Esophagus squamous epithelium (tissue), 5 donors: ENCODE results near the gene INPP4B. TPM values are rescaled to one million over a fixed set of nuclear protein-coding genes. Genes with fewer than 3 reads are reported as not detected.
"Not testable (repeated sequence)": the region's sequence is repeated elsewhere in the genome, so short reads cannot be mapped to it uniquely, and the experiment has no call there.

Source experiments
- DNase-seq: peaks from one replicate; lab custom pipeline; 2025; lab: John Stamatoyannopoulos, UW
- H3K27ac ChIP-seq, 4 donors: fragments of 200-600 bp; sonication (generic); one replicate each; pipeline ENCODE4 v1.5.1; 2016 to 2019; ENCODE audit warnings: mild to moderate bottlenecking in 1 of 4
- H3K27me3 ChIP-seq, 4 donors: fragments of 200-600 bp; sonication (generic); 1 replicate in 3 of 4; 2 replicates in 1 of 4; pipeline versions ENCODE4 v1.5.1 to v1.6.0; 2017 to 2021; ENCODE audit warnings: antibody characterized with exemption in 1 of 4
- H3K36me3 ChIP-seq, 3 donors: fragments of 200-600 bp; sonication (generic); one replicate each; pipeline ENCODE4 v1.5.1; 2016 to 2019
- H3K4me1 ChIP-seq, 3 donors: fragments of 200-600 bp; sonication (generic); one replicate each; pipeline ENCODE4 v1.5.1; 2017 to 2019
- H3K4me3 ChIP-seq, 4 donors: fragments of 200-600 bp; sonication (generic); 1 replicate in 3 of 4; 2 replicates in 1 of 4; pipeline ENCODE4 v1.5.1; 2016 to 2019; ENCODE audit warnings: mild to moderate bottlenecking in 2 of 4, moderate library complexity in 1 of 4
- H3K9me3 ChIP-seq, 3 donors: fragments of 200-600 bp; sonication (generic); one replicate each; pipeline ENCODE4 v1.5.1; 2016 to 2019
- CTCF ChIP-seq, 6 experiments: fragments of 450-650 bp in 4 of 6; fragments of 200-600 bp in 2 of 6; sonication (generic) in 2 of 6; IDR thresholded peaks; one replicate each; pipeline ENCODE4 v1.5.1; 2016 to 2019; ENCODE audit warnings: antibody characterized with exemption in 6 of 6, mild to moderate bottlenecking in 4 of 6, moderate library complexity in 4 of 6
- POLR2A ChIP-seq, 4 donors: fragments of 450-650 bp; IDR thresholded peaks; one replicate each; pipeline ENCODE4 v1.6.1; 2017; ENCODE audit warnings: antibody characterized with exemption in 4 of 4, mild to moderate bottlenecking in 4 of 4, moderate library complexity in 3 of 4
- WGBS, 2 donors: methylation state at CpG; one replicate each; pipeline ENCODE4 v1.1.5; 2018; 5-methylcytosine and 5-hydroxymethylcytosine counted together
- intact Hi-C: fragments of 100-400 bp; cut with DNase I; formaldehyde crosslinking; loops from one replicate; pipeline ENCODE4 v1.15.0; 2022
- total RNA-seq, 4 donors: library from RNA; depleted of rRNA; stranded (reverse); fragments of >200 nt; gene quantifications; one replicate each; pipeline ENCODE4 v1.1.0, GENCODE V29; 2016
- donor health status: DM: yes; HTN: yes; CAD: no.

The INPP4B gene
- total RNA-seq, 4 donors from 2014 or later = 14.3 to 49.7 (median 21.3) TPM

GRCh38 chr4:142402156-142402555 lies 443.9 kb downstream of the INPP4B start:
- WGBS, 2 donors = 70 to 73% methylated on average over 2 of the region's 2 CpGs
- Histone ChIP-seq H3K27me3 (no peaks in the 10 kb centered on the region), H3K36me3 (no peaks in the 10 kb centered on the region), H3K9me3 (no peaks in the 10 kb centered on the region), H3K4me1 (peaks cover 12 to 38% (median 12%) of the 10 kb centered on the region in 3 donors), H3K4me3 (no peak overlapping the region), H3K27ac (peak overlapping the region in 1 of 4 donors; percentile 55)
- no peak for DNase-seq
- intact Hi-C loops = no loop called here
- TF ChIP-seq POLR2A (IDR thresholded peaks at IDR 0.05) = no peak

GRCh38 chr4:142397364-142397991 lies 448.6 kb downstream of the INPP4B start:
- H3K9me3 ChIP-seq, H3K4me3 ChIP-seq, H3K36me3 ChIP-seq, H3K27ac ChIP-seq, H3K4me1 ChIP-seq, H3K27me3 ChIP-seq, DNase-seq, intact Hi-C loops: not testable (repeated sequence)
- WGBS, 2 donors = 86 to 92% methylated on average over 13 to 16 of the region's 16 CpGs

- DNase-seq = no peak
- no peak for TF ChIP-seq CTCF (IDR thresholded peaks at IDR 0.05)
- TF ChIP-seq POLR2A (IDR thresholded peaks at IDR 0.05) = no peak
- H3K36me3 ChIP-seq = no peaks in the 10 kb centered on the region
- intact Hi-C loops = no loop called here
- H3K27me3 ChIP-seq = no peaks in the 10 kb centered on the region
- no peaks in the 10 kb centered on the region for H3K9me3 ChIP-seq
- 8 to 23% methylated on average over 1 of the region's 1 CpG for WGBS, 2 donors
- H3K4me1 ChIP-seq = no peaks in the 10 kb centered on the region
- no peak overlapping the region for H3K27ac ChIP-seq
- H3K4me3 ChIP-seq = no peak overlapping the region
Measured at GRCh38 chr4:142396279-142396678, 449.8 kb downstream of the INPP4B start.

GRCh38 chr4:142393127-142393526 lies 453.0 kb downstream of the INPP4B start:
- 69 to 72% methylated on average over 4 of the region's 4 CpGs for WGBS, 2 donors
- H3K36me3 ChIP-seq = no peaks in the 10 kb centered on the region
- H3K4me1 ChIP-seq = no peaks in the 10 kb centered on the region
- TF ChIP-seq POLR2A (IDR thresholded peaks at IDR 0.05) (no peak), CTCF (IDR thresholded peaks at IDR 0.05) (no peak)
- no peaks in the 10 kb centered on the region for H3K9me3 ChIP-seq
- intact Hi-C loops = no loop called here
- no peak for DNase-seq
- no peak overlapping the region for H3K27ac ChIP-seq
- no peaks in the 10 kb centered on the region for H3K27me3 ChIP-seq
- H3K4me3 ChIP-seq = no peak overlapping the region

- DNase-seq = no peak
- Histone ChIP-seq H3K9me3 (no peaks in the 10 kb centered on the region), H3K36me3 (no peaks in the 10 kb centered on the region), H3K4me1 (no peaks in the 10 kb centered on the region), H3K27ac (no peak overlapping the region), H3K4me3 (no peak overlapping the region), H3K27me3 (no peaks in the 10 kb centered on the region)
- intact Hi-C loops = no loop called here
- TF ChIP-seq CTCF (IDR thresholded peaks at IDR 0.05) (no peak), POLR2A (IDR thresholded peaks at IDR 0.05) (no peak)
- 74 to 77% methylated on average over 6 of the region's 6 CpGs for WGBS, 2 donors
Measured at GRCh38 chr4:142386856-142387255, 459.2 kb downstream of the INPP4B start.

- TF ChIP-seq POLR2A (IDR thresholded peaks at IDR 0.05) (no peak), CTCF (IDR thresholded peaks at IDR 0.05) (no peak)
- WGBS, 2 donors = 85 to 86% methylated on average over 8 of the region's 8 CpGs
- no peaks in the 10 kb centered on the region for H3K4me1 ChIP-seq
- H3K36me3 ChIP-seq = no peaks in the 10 kb centered on the region
- no peak overlapping the region for H3K27ac ChIP-seq
- DNase-seq = no peak
- H3K4me3 ChIP-seq = no peak overlapping the region
- H3K27me3 ChIP-seq = no peaks in the 10 kb centered on the region
- H3K9me3 ChIP-seq = no peaks in the 10 kb centered on the region
- intact Hi-C loops = no loop called here
Measured at GRCh38 chr4:142386449-142386848, 459.7 kb downstream of the INPP4B start.
